ENCODE results near the gene CACNA1A. TPM values are rescaled to one million over a fixed set of nuclear protein-coding genes. Genes with fewer than 3 reads are reported as not detected.
"Not testable (repeated sequence)": the region's sequence is repeated elsewhere in the genome, so short reads cannot be mapped to it uniquely, and the experiment has no call there.

Gene CACNA1A
- total RNA-seq, 1 donor from 2014 or later, result 0.44 TPM

- Histone ChIP-seq H3K9me3 (replicated peaks) (no peaks in the 10 kb centered on the region), H3K4me3 (no peak overlapping the region), H3K27me3 (ENCODE audit: low read depth) (no peaks in the 10 kb centered on the region), H3K4me1 (peaks cover 4% of the 10 kb centered on the region), H3K27ac (replicated peaks) (no peak overlapping the region), H3K36me3 (no peaks in the 10 kb centered on the region)
- no peak for DNase-seq
- no peak for TF ChIP-seq CTCF (IDR thresholded peaks at IDR 0.05; ENCODE audit: borderline replicate concordance)
- intact Hi-C loops (cut with micrococcal nuclease), result loop anchor here (10.0 kb wide), 1 partner anchor 56 kb away; no protein-coding TSS in a partner anchor
These were observed 307.6 kb downstream of the CACNA1A start for GRCh38 chr19:13198634-13199033.

GRCh38 chr19:13195678-13196077 lies 310.6 kb downstream of the CACNA1A start:
- Histone ChIP-seq H3K36me3 (no peaks in the 10 kb centered on the region), H3K27ac (replicated peaks) (no peak overlapping the region), H3K27me3 (ENCODE audit: low read depth) (no peaks in the 10 kb centered on the region), H3K4me1 (peaks cover 4% of the 10 kb centered on the region), H3K4me3 (no peak overlapping the region), H3K9me3 (replicated peaks) (no peaks in the 10 kb centered on the region)
- intact Hi-C loops (cut with micrococcal nuclease), result loop anchor here (10.0 kb wide), 1 partner anchor 59 kb away; no protein-coding TSS in a partner anchor
- no peak for DNase-seq
- no peak for TF ChIP-seq CTCF (IDR thresholded peaks at IDR 0.05; ENCODE audit: borderline replicate concordance)

- H3K36me3 ChIP-seq, result no peaks in the 10 kb centered on the region
- no peak for DNase-seq
- no peaks in the 10 kb centered on the region for H3K9me3 ChIP-seq (replicated peaks)
- no peaks in the 10 kb centered on the region for H3K27me3 ChIP-seq (ENCODE audit: low read depth)
- H3K4me3 ChIP-seq, result no peak overlapping the region
- intact Hi-C loops (cut with micrococcal nuclease), result loop anchor here (10.0 kb wide), 1 partner anchor 64 kb away; no protein-coding TSS in a partner anchor
- TF ChIP-seq CTCF (IDR thresholded peaks at IDR 0.05; ENCODE audit: borderline replicate concordance), result no peak
- H3K4me1 ChIP-seq, result peaks cover 4% of the 10 kb centered on the region
- H3K27ac ChIP-seq (replicated peaks), result no peak overlapping the region
These were observed 315.3 kb downstream of the CACNA1A start for GRCh38 chr19:13190781-13191540.

GRCh38 chr19:13189600-13189999 lies 316.7 kb downstream of the CACNA1A start:
- Histone ChIP-seq H3K4me1 (peaks cover 4% of the 10 kb centered on the region), H3K36me3 (no peaks in the 10 kb centered on the region), H3K9me3 (replicated peaks) (no peaks in the 10 kb centered on the region), H3K4me3 (no peak overlapping the region), H3K27me3 (ENCODE audit: low read depth) (no peaks in the 10 kb centered on the region), H3K27ac (replicated peaks) (no peak overlapping the region)
- intact Hi-C loops (cut with micrococcal nuclease), result no loop called here
- DNase-seq, result no peak
- no peak for TF ChIP-seq CTCF (IDR thresholded peaks at IDR 0.05; ENCODE audit: borderline replicate concordance)

GRCh38 chr19:13187419-13187818 lies 318.9 kb downstream of the CACNA1A start:
- no peaks in the 10 kb centered on the region for H3K9me3 ChIP-seq (replicated peaks)
- DNase-seq, result no peak
- no peaks in the 10 kb centered on the region for H3K4me1 ChIP-seq
- no peak overlapping the region for H3K4me3 ChIP-seq
- intact Hi-C loops (cut with micrococcal nuclease), result no loop called here
- no peak overlapping the region for H3K27ac ChIP-seq (replicated peaks)
- no peaks in the 10 kb centered on the region for H3K36me3 ChIP-seq
- TF ChIP-seq CTCF (IDR thresholded peaks at IDR 0.05; ENCODE audit: borderline replicate concordance), result no peak
- no peaks in the 10 kb centered on the region for H3K27me3 ChIP-seq (ENCODE audit: low read depth)

- H3K36me3 ChIP-seq; H3K9me3 ChIP-seq (replicated peaks); H3K4me3 ChIP-seq; DNase-seq; intact Hi-C loops (cut with micrococcal nuclease); H3K27me3 ChIP-seq (ENCODE audit: low read depth); H3K27ac ChIP-seq (replicated peaks); H3K4me1 ChIP-seq: not testable (repeated sequence)
These were observed 319.6 kb downstream of the CACNA1A start for GRCh38 chr19:13186688-13187087.

- H3K4me1 ChIP-seq, result peaks cover 14% of the 10 kb centered on the region
- H3K36me3 ChIP-seq; H3K9me3 ChIP-seq (replicated peaks); H3K4me3 ChIP-seq; H3K27me3 ChIP-seq (ENCODE audit: low read depth); H3K27ac ChIP-seq (replicated peaks); DNase-seq; intact Hi-C loops (cut with micrococcal nuclease): not testable (repeated sequence)
These were observed 320.3 kb downstream of the CACNA1A start for GRCh38 chr19:13185763-13186657.

GRCh38 chr19:13184926-13185325 lies 321.4 kb downstream of the CACNA1A start:
- H3K27me3 ChIP-seq (ENCODE audit: low read depth); H3K36me3 ChIP-seq; H3K27ac ChIP-seq (replicated peaks); DNase-seq; H3K4me3 ChIP-seq; intact Hi-C loops (cut with micrococcal nuclease); H3K9me3 ChIP-seq (replicated peaks): not testable (repeated sequence)
- H3K4me1 ChIP-seq, result peaks cover 15% of the 10 kb centered on the region

All from left ventricle myocardium inferior (tissue), 1 donor.